Mesendoderm (in vitro differentiated cells): ENCODE results near the gene KRTAP10-10.
"Not testable (repeated sequence)": the region's sequence is repeated elsewhere in the genome, so short reads cannot be mapped to it uniquely, and the experiment has no call there.

ENCODE experiments used
- DNase-seq: peaks from one replicate; pipeline ENCODE4 v3.0.0; 2013
- H2AK5ac ChIP-seq: 2 replicates; pipeline ENCODE4 v1.6.1; 2013; ENCODE audit warnings: low read length, inconsistent platforms
- H2BK120ac ChIP-seq: 2 replicates; pipeline ENCODE4 v1.6.1; 2013; ENCODE audit warnings: low read depth, mild to moderate bottlenecking, low read length, moderate library complexity, mixed read lengths
- H2BK15ac ChIP-seq: replicated peaks from 2 replicates; pipeline ENCODE4 v1.6.1; 2013; ENCODE audit warnings: low read depth, mild to moderate bottlenecking, moderate library complexity
- H2BK5ac ChIP-seq: 2 replicates; pipeline ENCODE4 v1.6.1; 2013; ENCODE audit warnings: low read length, inconsistent platforms
- H3K18ac ChIP-seq: 2 replicates; pipeline ENCODE4 v1.6.1; 2013; ENCODE audit warnings: mild to moderate bottlenecking, low read length, mixed read lengths
- H3K23ac ChIP-seq: one replicate; pipeline ENCODE4 v1.6.1; 2013; ENCODE audit warnings: low read length
- H3K27ac ChIP-seq: 2 replicates; pipeline ENCODE4 v1.5.1; 2013; ENCODE audit warnings: low read depth, mild to moderate bottlenecking, inconsistent platforms, low read length, moderate library complexity
- H3K27me3 ChIP-seq: 2 replicates; pipeline ENCODE4 v1.6.1; 2013; ENCODE audit warnings: low read length, control low read depth, mild to moderate bottlenecking, inconsistent platforms; ENCODE audit not compliant: insufficient read depth, poor library complexity
- H3K36me3 ChIP-seq: 2 replicates; pipeline ENCODE4 v1.6.1; 2013; ENCODE audit warnings: low read length, inconsistent platforms; ENCODE audit not compliant: control insufficient read depth, insufficient read depth
- H3K4ac ChIP-seq: one replicate; pipeline ENCODE4 v1.6.1; 2013; ENCODE audit warnings: low read depth, mild to moderate bottlenecking, low read length, moderate library complexity
- H3K4me1 ChIP-seq: 2 replicates; pipeline ENCODE4 v1.6.1; 2013; ENCODE audit warnings: low read depth, low read length, inconsistent platforms; ENCODE audit not compliant: control insufficient read depth
- H3K4me2 ChIP-seq: 2 replicates; pipeline ENCODE4 v1.6.1; 2013; ENCODE audit warnings: low read length
- H3K4me3 ChIP-seq: 2 replicates; pipeline ENCODE4 v1.5.1; 2013; ENCODE audit warnings: mild to moderate bottlenecking, low read length
- H3K56ac ChIP-seq: one replicate; pipeline ENCODE4 v1.6.1; 2013; ENCODE audit warnings: low read length
- H3K79me1 ChIP-seq: 2 replicates; pipeline ENCODE4 v1.6.1; 2013; ENCODE audit warnings: low read length, inconsistent platforms
- H3K79me2 ChIP-seq: 2 replicates; pipeline ENCODE4 v1.6.1; 2013; ENCODE audit warnings: mild to moderate bottlenecking, low read length; ENCODE audit not compliant: control insufficient read depth, insufficient read depth
- H3K9ac ChIP-seq: 2 replicates; pipeline ENCODE4 v1.6.1; 2013; ENCODE audit warnings: low read length, inconsistent platforms
- H4K5ac ChIP-seq: one replicate; pipeline ENCODE4 v1.6.1; 2013; ENCODE audit warnings: low read length
- H4K8ac ChIP-seq: one replicate; pipeline ENCODE4 v1.6.1; 2013; ENCODE audit warnings: low read depth, mild to moderate bottlenecking, control low read depth, low read length, moderate library complexity
- WGBS: extraction: QIAGEN DNeasy Blood & Tissue Kit; methylation state at CpG from one replicate; pipeline ENCODE4 v1.1.7; 2013; ENCODE audit warnings: low lambda C conversion rate, missing lambda C conversion rate; ENCODE audit not compliant: insufficient coverage; ENCODE audit errors: extremely low coverage; 5-methylcytosine and 5-hydroxymethylcytosine counted together

KRTAP10-10 gene

DNA sequence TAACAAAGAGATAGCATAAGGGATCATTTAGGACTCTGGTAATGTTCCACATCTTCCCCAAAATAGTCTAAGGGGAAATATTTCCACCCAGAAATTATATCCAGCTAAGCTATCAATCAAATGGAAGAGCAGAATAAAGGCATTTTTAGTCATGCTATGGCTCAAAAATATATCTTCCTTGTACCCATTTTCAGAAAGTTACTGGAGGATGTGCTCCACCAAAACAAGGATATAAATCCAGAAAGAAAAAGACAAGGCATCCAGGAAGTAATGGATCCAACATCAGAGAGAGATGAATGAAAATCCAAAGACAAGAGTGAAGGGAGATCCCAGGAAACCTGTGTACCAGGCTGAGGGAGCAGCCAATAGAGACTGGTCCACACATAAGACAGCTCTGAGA, 28.0 kb upstream of the KRTAP10-10 start:
- Histone ChIP-seq H3K4me1 (no peaks in the 10 kb centered on the region), H3K23ac (no peak overlapping the region), H4K5ac (no peak overlapping the region), H2BK120ac (no peak overlapping the region), H3K27ac (no peak overlapping the region), H4K8ac (no peak overlapping the region), H3K27me3 (no peaks in the 10 kb centered on the region), H3K79me1 (no peaks in the 10 kb centered on the region), H2BK5ac (no peak overlapping the region), H3K18ac (no peak overlapping the region), H3K4ac (no peak overlapping the region), H3K56ac (no peak overlapping the region), H3K4me2 (no peak overlapping the region), H3K9ac (no peak overlapping the region), H2BK15ac (no peak overlapping the region), H2AK5ac (no peak overlapping the region), H3K36me3 (no peaks in the 10 kb centered on the region), H3K4me3 (no peak overlapping the region), H3K79me2 (no peaks in the 10 kb centered on the region)
- no peak for DNase-seq

DNA sequence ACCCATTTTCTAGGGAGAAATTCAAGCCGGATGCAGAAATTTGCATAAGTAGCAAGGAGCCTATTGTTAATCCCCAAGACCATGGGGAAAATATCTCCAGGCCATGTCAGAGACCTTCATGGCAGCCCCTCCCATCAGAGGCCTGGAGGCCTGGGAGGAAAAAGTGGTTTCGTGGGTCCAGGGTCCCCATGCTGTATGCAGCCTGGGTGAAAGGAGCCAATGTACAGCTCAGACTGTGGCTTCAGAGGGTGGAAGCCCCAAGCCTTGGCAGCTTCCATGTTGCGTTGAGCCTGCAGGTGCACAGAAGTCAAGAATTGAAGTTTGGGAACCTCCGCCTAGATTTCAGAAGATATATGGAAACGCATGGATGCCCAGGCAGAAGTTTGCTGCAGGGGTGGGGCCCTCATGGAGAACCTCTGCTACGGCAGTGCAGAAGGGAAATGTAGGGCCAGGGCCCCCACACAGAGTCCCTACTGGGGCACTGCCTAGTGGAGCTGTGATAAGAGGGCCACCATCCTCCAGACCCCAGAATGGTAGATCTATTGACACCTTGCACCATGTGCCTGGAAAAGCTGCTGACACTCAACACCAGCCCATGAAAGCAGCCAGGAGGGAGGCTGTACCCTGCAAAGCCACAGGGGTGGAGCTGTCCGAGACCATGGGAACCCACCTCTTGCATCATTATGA, 26.9 kb upstream of the KRTAP10-10 start:
- H3K4me2 ChIP-seq, H2BK120ac ChIP-seq, H3K27ac ChIP-seq, H2BK5ac ChIP-seq, H2BK15ac ChIP-seq, DNase-seq, H3K4me1 ChIP-seq, H3K36me3 ChIP-seq, H3K18ac ChIP-seq, H3K4me3 ChIP-seq, H3K79me1 ChIP-seq, H3K79me2 ChIP-seq, H3K4ac ChIP-seq, H3K9ac ChIP-seq, H4K5ac ChIP-seq, H3K27me3 ChIP-seq, H2AK5ac ChIP-seq, H3K56ac ChIP-seq, H3K23ac ChIP-seq, H4K8ac ChIP-seq: not testable (repeated sequence)
- no CpG with 5 or more reads among the region's 7 CpGs for WGBS

DNA sequence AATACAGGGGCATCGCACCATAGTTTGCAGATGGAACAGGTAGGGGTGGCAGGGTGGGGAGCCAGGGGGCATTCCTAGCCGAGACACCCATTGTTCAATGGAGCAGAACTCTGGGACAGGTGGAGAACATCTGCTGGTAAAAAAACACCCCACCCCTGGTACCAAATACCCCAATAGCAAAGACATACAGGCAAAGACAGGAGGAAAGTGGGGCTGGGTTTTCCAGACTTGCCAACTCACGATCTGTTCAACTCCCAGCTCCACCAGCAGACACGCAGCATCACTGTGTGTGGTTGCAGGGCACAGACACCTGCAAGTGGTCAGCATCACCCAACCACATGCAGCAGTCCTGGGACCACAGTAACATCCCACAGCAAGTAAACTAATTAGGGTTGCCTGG, 25.6 kb upstream of the KRTAP10-10 start:
- no peaks in the 10 kb centered on the region for H3K4me1 ChIP-seq
- H3K4me3 ChIP-seq: no peak overlapping the region
- H3K23ac ChIP-seq: no peak overlapping the region
- H3K36me3 ChIP-seq: no peaks in the 10 kb centered on the region
- no peak overlapping the region for H2AK5ac ChIP-seq
- H3K79me1 ChIP-seq: no peaks in the 10 kb centered on the region
- H3K27me3 ChIP-seq: no peaks in the 10 kb centered on the region
- H4K8ac ChIP-seq: no peak overlapping the region
- H2BK120ac ChIP-seq: no peak overlapping the region
- no peak overlapping the region for H3K4ac ChIP-seq
- no peak overlapping the region for H3K27ac ChIP-seq
- no peak overlapping the region for H2BK5ac ChIP-seq
- H3K56ac ChIP-seq: no peak overlapping the region
- WGBS: no CpG with 5 or more reads among the region's 4 CpGs
- no peak overlapping the region for H3K18ac ChIP-seq
- H3K79me2 ChIP-seq: no peaks in the 10 kb centered on the region
- no peak overlapping the region for H3K9ac ChIP-seq
- H2BK15ac ChIP-seq: no peak overlapping the region
- H3K4me2 ChIP-seq: no peak overlapping the region
- no peak overlapping the region for H4K5ac ChIP-seq
- DNase-seq: no peak

DNA sequence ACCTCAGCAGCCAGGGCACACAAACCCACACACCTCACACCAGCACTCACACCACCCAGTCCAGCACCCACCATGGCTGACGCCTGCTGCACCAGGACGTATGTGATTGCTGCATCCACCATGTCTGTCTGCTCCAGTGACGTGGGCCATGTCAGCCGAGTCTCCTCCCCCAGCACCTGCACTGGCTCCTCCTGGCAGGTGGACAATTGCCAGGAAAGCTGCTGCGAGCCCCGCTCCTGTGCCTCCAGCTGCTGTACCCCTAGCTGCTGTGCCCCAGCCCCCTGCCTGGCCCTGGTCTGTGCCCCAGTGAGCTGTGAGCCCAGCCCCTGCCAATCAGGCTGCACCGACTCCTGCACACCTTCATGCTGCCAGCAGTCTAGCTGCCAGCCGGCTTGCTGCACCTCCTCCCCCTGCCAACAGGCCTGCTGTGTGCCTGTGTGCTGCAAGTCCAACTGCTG, 25.1 kb upstream of the KRTAP10-10 start, which contains the start of gene KRTAP10-8:
Gene KRTAP10-8, plus strand, starts transcription at position 51 of the 458 bp plus-strand sequence. Its CDS starts 22 bp downstream, at position 73.
- Histone ChIP-seq H3K4me2 (no peak within 1 kb of the TSS), H3K79me1 (no peaks in the 10 kb centered on the region), H4K5ac (no peak within 1 kb of the TSS), H3K9ac (no peak within 1 kb of the TSS), H3K4me3 (no peak within 1 kb of the TSS), H2AK5ac (no peak within 1 kb of the TSS), H3K18ac (no peak within 1 kb of the TSS), H2BK5ac (no peak within 1 kb of the TSS), H3K4ac (no peak within 1 kb of the TSS), H3K79me2 (no peaks in the 10 kb centered on the region), H3K56ac (no peak within 1 kb of the TSS), H3K4me1 (no peaks in the 10 kb centered on the region), H4K8ac (no peak within 1 kb of the TSS), H2BK120ac (no peak within 1 kb of the TSS), H3K36me3 (no peaks in the 10 kb centered on the region), H3K27me3 (no peaks in the 10 kb centered on the region), H3K27ac (no peak within 1 kb of the TSS), H3K23ac (no peak within 1 kb of the TSS), H2BK15ac (no peak within 1 kb of the TSS)
- no peak for DNase-seq
- WGBS: no CpG with 5 or more reads among the region's 8 CpGs

DNA sequence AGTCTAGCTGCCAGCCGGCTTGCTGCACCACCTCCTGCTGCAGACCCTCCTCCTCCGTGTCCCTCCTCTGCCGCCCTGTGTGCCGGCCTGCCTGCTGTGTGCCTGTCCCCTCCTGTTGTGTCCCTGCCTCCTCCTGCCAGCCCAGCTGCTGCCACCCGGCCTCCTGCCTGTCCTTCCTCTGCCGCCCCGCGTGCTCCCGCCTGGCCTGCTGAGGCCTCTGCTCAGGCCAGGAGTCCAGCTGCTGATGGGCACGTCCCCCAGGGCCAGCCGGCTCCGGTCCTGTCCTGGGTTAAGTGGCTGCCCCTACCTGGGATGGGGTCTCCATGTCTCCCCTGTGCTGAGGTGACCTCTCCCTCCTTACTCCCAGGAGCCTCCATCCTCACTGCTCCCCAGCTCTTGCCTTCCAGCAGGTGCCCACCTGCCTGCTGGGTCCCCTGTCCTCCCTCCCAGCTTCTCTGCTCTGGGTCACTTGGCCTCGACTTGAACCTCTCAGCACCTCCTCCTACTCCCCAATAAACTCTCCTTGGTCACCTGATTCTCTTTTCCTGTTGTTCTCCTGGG, 24.4 kb upstream of the KRTAP10-10 start:
- Histone ChIP-seq H3K27me3 (no peaks in the 10 kb centered on the region), H3K79me1 (no peaks in the 10 kb centered on the region), H3K27ac (no peak overlapping the region), H3K23ac (no peak overlapping the region), H4K8ac (no peak overlapping the region), H3K18ac (no peak overlapping the region), H2AK5ac (no peak overlapping the region), H3K9ac (no peak overlapping the region), H2BK15ac (no peak overlapping the region), H3K4me3 (no peak overlapping the region), H3K4ac (no peak overlapping the region), H3K36me3 (no peaks in the 10 kb centered on the region), H2BK120ac (no peak overlapping the region), H3K79me2 (no peaks in the 10 kb centered on the region), H3K4me1 (no peaks in the 10 kb centered on the region), H3K56ac (no peak overlapping the region), H4K5ac (no peak overlapping the region), H3K4me2 (no peak overlapping the region), H2BK5ac (no peak overlapping the region)
- WGBS: no CpG with 5 or more reads among the region's 13 CpGs
- DNase-seq: no peak
